GM12878 (cell line): ENCODE results near the gene MAL.

Experiments
- BACH1 ChIP-seq: fragments of 450-650 bp; IDR thresholded peaks from 2 replicates; pipeline ENCODE4 v1.6.1; 2017; ENCODE audit warnings: mild to moderate bottlenecking, borderline replicate concordance
- CEBPB ChIP-seq, 2 experiments: fragments of 150-350 bp in 1 of 2; IDR thresholded peaks; 2 replicates each; pipeline ENCODE4 v1.6.1; 2012 to 2014; ENCODE audit warnings: low read depth in 2 of 2, low read length in 2 of 2, borderline replicate concordance in 1 of 2, inconsistent platforms in 1 of 2
- EZH2 ChIP-seq: IDR thresholded peaks from 2 replicates; pipeline ENCODE4 v1.6.1; 2012; ENCODE audit warnings: low read depth, mild to moderate bottlenecking, control low read depth, inconsistent platforms, low read length, borderline replicate concordance; ENCODE audit not compliant: control insufficient read depth
- HDAC6 ChIP-seq: fragments of 200-600 bp; sonication (generic); IDR thresholded peaks from one replicate; pipeline ENCODE4 v1.8.0; 2017; ENCODE audit warnings: antibody characterized with exemption; ENCODE audit not compliant: unreplicated experiment
- MEF2A ChIP-seq: IDR thresholded peaks from 2 replicates; pipeline ENCODE4 v1.6.1; 2011; ENCODE audit warnings: low read depth, mild to moderate bottlenecking, low read length, moderate library complexity; ENCODE audit not compliant: insufficient read depth
- POLR2AphosphoS5 ChIP-seq: IDR thresholded peaks from 2 replicates; pipeline ENCODE4 v1.6.1; 2011; ENCODE audit warnings: mild to moderate bottlenecking, low read length, inconsistent platforms
- SIX5 ChIP-seq: IDR thresholded peaks from 2 replicates; pipeline ENCODE4 v1.6.1; 2011; ENCODE audit warnings: mild to moderate bottlenecking, low read depth, low read length, moderate library complexity; ENCODE audit not compliant: severe bottlenecking
- SRF ChIP-seq, 2 experiments: IDR thresholded peaks; 2 replicates each; pipeline ENCODE4 v1.6.1; 2011; ENCODE audit warnings: low read depth in 2 of 2, low read length in 2 of 2, mild to moderate bottlenecking in 1 of 2, moderate library complexity in 1 of 2
- YY1 ChIP-seq: IDR thresholded peaks from 2 replicates; pipeline ENCODE4 v1.6.1; 2011; ENCODE audit warnings: low read depth, mild to moderate bottlenecking, low read length
- TF ChIP-seq, protein P1 (sequence below): fragments of 450-650 bp; IDR thresholded peaks from 2 replicates; pipeline ENCODE4 v1.6.1; 2017; ENCODE audit warnings: borderline replicate concordance
- TF ChIP-seq, protein P2 (sequence below), 3 experiments: IDR thresholded peaks in 2 of 3; conservative IDR thresholded peaks in 1 of 3; 2 replicates each; pipeline ENCODE4 v1.5.1; 2011; ENCODE audit warnings: low read depth in 3 of 3, low read length in 3 of 3, mild to moderate bottlenecking in 3 of 3, control low read depth in 2 of 3, moderate library complexity in 2 of 3, inconsistent platforms in 1 of 3, mixed read lengths in 1 of 3; ENCODE audit not compliant: control insufficient read depth in 2 of 3, insufficient read depth in 1 of 3; ENCODE audit errors: extremely low read depth in 1 of 3
- TF ChIP-seq, protein P3 (sequence below): IDR thresholded peaks from 2 replicates; pipeline ENCODE4 v1.6.1; 2012; ENCODE audit warnings: low read depth, low read length, improper control_type of control experiment

DNA sequence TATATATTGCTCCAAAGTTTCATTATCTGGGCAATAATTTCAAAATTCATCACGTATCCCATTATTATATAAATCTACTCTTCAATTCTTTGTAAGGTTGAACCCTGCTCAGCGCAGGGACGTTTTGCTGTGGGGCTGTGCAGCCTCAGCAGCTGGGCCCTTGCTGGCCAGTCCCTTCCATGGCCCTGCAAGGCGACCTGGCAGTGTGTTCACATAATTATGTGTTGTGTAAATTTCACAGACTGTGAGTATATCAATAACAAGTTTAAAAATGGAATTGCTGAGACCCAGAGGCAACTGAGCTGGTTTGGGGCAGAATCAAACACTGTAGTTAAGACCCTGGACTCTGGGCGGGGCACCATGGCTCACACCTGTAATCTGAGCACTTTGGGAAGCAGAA lies 16.1 kb upstream of the MAL start:
- TF ChIP-seq, protein P1, sequence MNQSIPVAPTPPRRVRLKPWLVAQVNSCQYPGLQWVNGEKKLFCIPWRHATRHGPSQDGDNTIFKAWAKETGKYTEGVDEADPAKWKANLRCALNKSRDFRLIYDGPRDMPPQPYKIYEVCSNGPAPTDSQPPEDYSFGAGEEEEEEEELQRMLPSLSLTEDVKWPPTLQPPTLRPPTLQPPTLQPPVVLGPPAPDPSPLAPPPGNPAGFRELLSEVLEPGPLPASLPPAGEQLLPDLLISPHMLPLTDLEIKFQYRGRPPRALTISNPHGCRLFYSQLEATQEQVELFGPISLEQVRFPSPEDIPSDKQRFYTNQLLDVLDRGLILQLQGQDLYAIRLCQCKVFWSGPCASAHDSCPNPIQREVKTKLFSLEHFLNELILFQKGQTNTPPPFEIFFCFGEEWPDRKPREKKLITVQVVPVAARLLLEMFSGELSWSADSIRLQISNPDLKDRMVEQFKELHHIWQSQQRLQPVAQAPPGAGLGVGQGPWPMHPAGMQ: no peak
- TF ChIP-seq BACH1: no peak
- TF ChIP-seq SIX5: no peak
- no peak for TF ChIP-seq POLR2AphosphoS5
- TF ChIP-seq, protein P2, sequence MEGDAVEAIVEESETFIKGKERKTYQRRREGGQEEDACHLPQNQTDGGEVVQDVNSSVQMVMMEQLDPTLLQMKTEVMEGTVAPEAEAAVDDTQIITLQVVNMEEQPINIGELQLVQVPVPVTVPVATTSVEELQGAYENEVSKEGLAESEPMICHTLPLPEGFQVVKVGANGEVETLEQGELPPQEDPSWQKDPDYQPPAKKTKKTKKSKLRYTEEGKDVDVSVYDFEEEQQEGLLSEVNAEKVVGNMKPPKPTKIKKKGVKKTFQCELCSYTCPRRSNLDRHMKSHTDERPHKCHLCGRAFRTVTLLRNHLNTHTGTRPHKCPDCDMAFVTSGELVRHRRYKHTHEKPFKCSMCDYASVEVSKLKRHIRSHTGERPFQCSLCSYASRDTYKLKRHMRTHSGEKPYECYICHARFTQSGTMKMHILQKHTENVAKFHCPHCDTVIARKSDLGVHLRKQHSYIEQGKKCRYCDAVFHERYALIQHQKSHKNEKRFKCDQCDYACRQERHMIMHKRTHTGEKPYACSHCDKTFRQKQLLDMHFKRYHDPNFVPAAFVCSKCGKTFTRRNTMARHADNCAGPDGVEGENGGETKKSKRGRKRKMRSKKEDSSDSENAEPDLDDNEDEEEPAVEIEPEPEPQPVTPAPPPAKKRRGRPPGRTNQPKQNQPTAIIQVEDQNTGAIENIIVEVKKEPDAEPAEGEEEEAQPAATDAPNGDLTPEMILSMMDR (IDR thresholded peaks at IDR 0.05 in 2 of 3, conservative IDR thresholded peaks at IDR 0.05 in 1 of 3; ENCODE audit: control insufficient read depth in 2 of 3, extremely low read depth in 1 of 3, insufficient read depth in 1 of 3, low read depth in 3 of 3, low read length in 3 of 3): no peak
- TF ChIP-seq YY1: no peak
- no peak for TF ChIP-seq EZH2
- no peak for TF ChIP-seq SRF (IDR thresholded peaks at IDR 0.05; ENCODE audit: low read depth in 2 of 2, low read length in 2 of 2)
- TF ChIP-seq HDAC6: no peak
- no peak for TF ChIP-seq MEF2A
- TF ChIP-seq CEBPB (IDR thresholded peaks at IDR 0.05; ENCODE audit: borderline replicate concordance in 1 of 2, low read depth in 2 of 2, low read length in 2 of 2): no peak
- TF ChIP-seq, protein P3, sequence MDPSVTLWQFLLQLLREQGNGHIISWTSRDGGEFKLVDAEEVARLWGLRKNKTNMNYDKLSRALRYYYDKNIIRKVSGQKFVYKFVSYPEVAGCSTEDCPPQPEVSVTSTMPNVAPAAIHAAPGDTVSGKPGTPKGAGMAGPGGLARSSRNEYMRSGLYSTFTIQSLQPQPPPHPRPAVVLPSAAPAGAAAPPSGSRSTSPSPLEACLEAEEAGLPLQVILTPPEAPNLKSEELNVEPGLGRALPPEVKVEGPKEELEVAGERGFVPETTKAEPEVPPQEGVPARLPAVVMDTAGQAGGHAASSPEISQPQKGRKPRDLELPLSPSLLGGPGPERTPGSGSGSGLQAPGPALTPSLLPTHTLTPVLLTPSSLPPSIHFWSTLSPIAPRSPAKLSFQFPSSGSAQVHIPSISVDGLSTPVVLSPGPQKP: no peak
